H1 (cell line): Measurements from ENCODE around the gene LGALS1. TPM values are rescaled to one million over a fixed set of nuclear protein-coding genes. Genes with fewer than 3 reads are reported as not detected.
A peak's percentile ranks its signal among the peaks of the same experiment; 100 is the strongest.

Source experiments
- CTCF ChIA-PET: fragments of 300-600 bp; sonication (Branson Sonifier 250); formaldehyde crosslinking; loops from one replicate; lab custom pipeline; 2021; ENCODE audit not compliant: partially characterized antibody; lab: Charles Lee
- POLR2A ChIA-PET: fragments of 300-600 bp; sonication (Branson Sonifier 250); formaldehyde crosslinking; loops from one replicate; lab custom pipeline; 2021; ENCODE audit warnings: inconsistent platforms; ENCODE audit not compliant: partially characterized antibody; lab: Charles Lee
- DNase-seq, 2 experiments: peaks; one replicate each; pipeline versions ENCODE4 v3.0.0 to v3.0.0-alpha.2; 2010 to 2022; ENCODE audit warnings: low spot score in 2 of 2, low read depth in 1 of 2, mixed read lengths in 1 of 2
- FAIRE-seq: peaks from 2 replicates; lab custom pipeline; 2011; peaks lifted over from hg19 to GRCh38; lab: Jason Lieb, UNC
- H2AFZ ChIP-seq: 2 replicates; pipeline ENCODE4 v1.8.1; 2012; ENCODE audit warnings: low read length, inconsistent platforms
- H2AK5ac ChIP-seq: 2 replicates; pipeline ENCODE4 v1.6.1; 2013; ENCODE audit warnings: low read depth, low read length
- H2BK120ac ChIP-seq: replicated peaks from 2 replicates; pipeline ENCODE3; 2013; ENCODE audit warnings: low read depth, low read length, inconsistent platforms
- H2BK12ac ChIP-seq: 2 replicates; pipeline ENCODE4 v1.6.1; 2013; ENCODE audit warnings: low read depth, low read length
- H2BK15ac ChIP-seq: 2 replicates; pipeline ENCODE4 v1.6.1; 2013; ENCODE audit warnings: low read length
- H2BK20ac ChIP-seq: 2 replicates; pipeline ENCODE4 v1.6.1; 2013; ENCODE audit warnings: low read length
- H2BK5ac ChIP-seq: 2 replicates; pipeline ENCODE4 v1.6.1; 2013; ENCODE audit warnings: low read depth, low read length
- H3K14ac ChIP-seq: 2 replicates; pipeline ENCODE4 v1.6.1; 2013; ENCODE audit warnings: inconsistent platforms; ENCODE audit not compliant: insufficient read length
- H3K18ac ChIP-seq: 2 replicates; pipeline ENCODE4 v1.6.1; 2013; ENCODE audit warnings: low read length; ENCODE audit errors: extremely low read depth
- H3K23ac ChIP-seq: 2 replicates; pipeline ENCODE4 v1.6.1; 2013; ENCODE audit warnings: inconsistent platforms; ENCODE audit not compliant: insufficient read length
- H3K23me2 ChIP-seq: 2 replicates; pipeline ENCODE4 v1.6.1; 2013; ENCODE audit warnings: low read depth, low read length
- H3K27ac ChIP-seq: 2 replicates; pipeline ENCODE4 v1.6.1; 2011; ENCODE audit warnings: low read depth, low read length, inconsistent platforms
- H3K27me3 ChIP-seq, 4 experiments: replicated peaks in 1 of 4; 1 replicate in 1 of 4; 2 replicates in 3 of 4; pipeline versions ENCODE4 v1.6.1 to v1.8.1; 2011 to 2013; ENCODE audit warnings: low read length in 3 of 4, mild to moderate bottlenecking in 3 of 4, inconsistent platforms in 2 of 4, mixed read lengths in 2 of 4, moderate library complexity in 1 of 4; ENCODE audit not compliant: control insufficient read depth in 3 of 4, insufficient read depth in 3 of 4; ENCODE audit errors: extremely low read depth in 1 of 4
- H3K36me3 ChIP-seq, 4 experiments: 2 replicates each; pipeline versions ENCODE4 v1.6.1 to v1.8.1; 2011 to 2013; ENCODE audit warnings: mild to moderate bottlenecking in 4 of 4, low read length in 3 of 4, moderate library complexity in 2 of 4, control low read depth in 1 of 4, inconsistent platforms in 1 of 4; ENCODE audit not compliant: insufficient read depth in 4 of 4, control insufficient read depth in 2 of 4
- H3K4ac ChIP-seq: replicated peaks from 2 replicates; pipeline ENCODE3; 2013; ENCODE audit warnings: low read length, low read depth, mixed read lengths, inconsistent platforms; ENCODE audit not compliant: insufficient read length
- H3K4me1 ChIP-seq, 4 experiments: replicated peaks in 1 of 4; 1 replicate in 1 of 4; 2 replicates in 3 of 4; pipeline versions ENCODE4 v1.6.1 to v1.8.1; 2011 to 2013; ENCODE audit warnings: low read length in 3 of 4, inconsistent platforms in 2 of 4, mixed read lengths in 1 of 4; ENCODE audit not compliant: insufficient read depth in 4 of 4, control insufficient read depth in 3 of 4
- H3K4me2 ChIP-seq, 2 experiments: 2 replicates each; pipeline versions ENCODE4 v1.6.1 to v1.8.1; 2011 to 2013; ENCODE audit warnings: low read depth in 2 of 2, low read length in 2 of 2, control low read depth in 1 of 2, inconsistent platforms in 1 of 2, mild to moderate bottlenecking in 1 of 2; ENCODE audit not compliant: insufficient read depth in 1 of 2
- H3K4me3 ChIP-seq, 4 experiments: fragments of 200-600, 300-600 bp in 1 of 4; sonication (generic), shearing (Covaris generic), sonication (Bioruptor Twin) in 1 of 4; 2 replicates each; pipeline versions ENCODE4 v1.5.1 to v1.8.1; 2011 to 2016; ENCODE audit warnings: low read length in 4 of 4, low read depth in 3 of 4, control low read depth in 2 of 4, inconsistent platforms in 2 of 4, mild to moderate bottlenecking in 2 of 4, mixed read lengths in 1 of 4, moderate library complexity in 1 of 4; ENCODE audit not compliant: insufficient read depth in 2 of 4; ENCODE audit errors: extremely low read depth in 1 of 4
- H3K56ac ChIP-seq: replicated peaks from 2 replicates; pipeline ENCODE3; 2013; ENCODE audit warnings: low read depth, mild to moderate bottlenecking, mixed read lengths, low read length, inconsistent platforms; ENCODE audit not compliant: insufficient read length
- H3K79me1 ChIP-seq: 2 replicates; pipeline ENCODE4 v1.6.1; 2013; ENCODE audit warnings: low read depth, low read length, control low read depth
- H3K79me2 ChIP-seq, 2 experiments: 2 replicates each; pipeline versions ENCODE4 v1.6.1 to v1.8.1; 2012 to 2013; ENCODE audit warnings: low read length in 2 of 2, mild to moderate bottlenecking in 2 of 2, inconsistent platforms in 1 of 2; ENCODE audit not compliant: insufficient read depth in 2 of 2, control insufficient read depth in 1 of 2
- H3K9ac ChIP-seq, 4 experiments: replicated peaks in 1 of 4; 1 replicate in 1 of 4; 2 replicates in 3 of 4; pipeline versions ENCODE4 v1.6.1 to v1.8.1; 2011 to 2013; ENCODE audit warnings: low read depth in 3 of 4, low read length in 3 of 4, control low read depth in 2 of 4, mild to moderate bottlenecking in 2 of 4, moderate library complexity in 2 of 4, inconsistent platforms in 1 of 4; ENCODE audit errors: extremely low read depth in 1 of 4
- H3K9me3 ChIP-seq, 2 experiments: 2 replicates each; pipeline versions ENCODE4 v1.6.1 to v1.8.1; 2012 to 2013; ENCODE audit warnings: mild to moderate bottlenecking in 2 of 2, moderate library complexity in 2 of 2, control low read depth in 1 of 2, inconsistent platforms in 1 of 2, low read depth in 1 of 2, low read length in 1 of 2, mixed read lengths in 1 of 2; ENCODE audit not compliant: insufficient read depth in 2 of 2
- H4K20me1 ChIP-seq, 2 experiments: replicated peaks in 1 of 2; 2 replicates each; pipeline versions ENCODE3 to v1.8.1; 2011 to 2013; ENCODE audit warnings: inconsistent platforms in 2 of 2, low read length in 2 of 2, mild to moderate bottlenecking in 1 of 2; ENCODE audit not compliant: insufficient read depth in 2 of 2, control insufficient read depth in 1 of 2
- H4K5ac ChIP-seq: 2 replicates; pipeline ENCODE4 v1.6.1; 2013; ENCODE audit warnings: low read length, low read depth, mixed read lengths, inconsistent platforms; ENCODE audit not compliant: insufficient read length
- H4K8ac ChIP-seq: 2 replicates; pipeline ENCODE4 v1.8.0; 2013; ENCODE audit warnings: mild to moderate bottlenecking, moderate library complexity, low read length, inconsistent platforms; ENCODE audit not compliant: insufficient read depth; ENCODE audit errors: extremely low read depth
- H4K91ac ChIP-seq: replicated peaks from 2 replicates; pipeline ENCODE3; 2013; ENCODE audit warnings: low read length, mixed read lengths, inconsistent platforms; ENCODE audit not compliant: insufficient read length
- ASH2L ChIP-seq: fragments of 200-600, 300-600 bp; sonication (generic); IDR thresholded peaks from one replicate; pipeline ENCODE4 v1.7.1; 2017; ENCODE audit warnings: low read length
- ATF3 ChIP-seq: IDR thresholded peaks from 2 replicates; pipeline ENCODE4 v1.6.1; 2011; ENCODE audit warnings: low read depth, mild to moderate bottlenecking, low read length; ENCODE audit not compliant: insufficient read depth
- BRCA1 ChIP-seq: IDR thresholded peaks from 2 replicates; pipeline ENCODE4 v1.6.1; 2012; ENCODE audit warnings: low read depth, low read length, improper control_type of control experiment
- CEBPB ChIP-seq: IDR thresholded peaks from 2 replicates; pipeline ENCODE4 v1.6.1; 2012; ENCODE audit warnings: low read depth, low read length
- CHD1 ChIP-seq: IDR thresholded peaks from 2 replicates; pipeline ENCODE4 v1.6.1; 2012; ENCODE audit warnings: low read depth, low read length, improper control_type of control experiment
- CTBP2 ChIP-seq: IDR thresholded peaks from 2 replicates; pipeline ENCODE4 v1.7.0; 2011; ENCODE audit warnings: borderline replicate concordance, mild to moderate bottlenecking, moderate library complexity, mixed read lengths, low read length; ENCODE audit not compliant: insufficient read depth, insufficient read length
- EGR1 ChIP-seq: IDR thresholded peaks from 2 replicates; pipeline ENCODE4 v1.6.1; 2011; ENCODE audit warnings: low read depth, low read length, borderline replicate concordance
- FOSL1 ChIP-seq: IDR thresholded peaks from 2 replicates; pipeline ENCODE4 v1.6.1; 2011; ENCODE audit warnings: mild to moderate bottlenecking, low read depth, low read length, moderate library complexity; ENCODE audit not compliant: insufficient read depth
- PHF8 ChIP-seq: fragments of 200-600 bp; sonication (generic); conservative IDR thresholded peaks from 2 replicates; pipeline ENCODE4 v1.7.1; 2012; ENCODE audit warnings: low read depth, mild to moderate bottlenecking, inconsistent platforms, low read length, moderate library complexity
- SIN3A ChIP-seq, 2 experiments: IDR thresholded peaks in 1 of 2; conservative IDR thresholded peaks in 1 of 2; 2 replicates each; pipeline ENCODE4 v1.6.1; 2011 to 2012; ENCODE audit warnings: low read length in 2 of 2, improper control_type of control experiment in 1 of 2, low read depth in 1 of 2, mild to moderate bottlenecking in 1 of 2
- TBP ChIP-seq: IDR thresholded peaks from 2 replicates; pipeline ENCODE4 v1.6.1; 2011; ENCODE audit warnings: low read depth, low read length, improper control_type of control experiment
- WGBS, 2 experiments: shearing (Covaris generic) in 1 of 2; methylation state at CpG; one replicate each; pipeline versions ENCODE4 v1.1.6 to v1.1.7; 2013 to 2015; ENCODE audit warnings: low lambda C conversion rate in 2 of 2, mixed read lengths in 2 of 2, inconsistent platforms in 1 of 2, low coverage in 1 of 2, missing lambda C conversion rate in 1 of 2; ENCODE audit not compliant: insufficient replicate concordance in 2 of 2, insufficient coverage in 1 of 2, insufficient read length in 1 of 2; ENCODE audit errors: extremely low coverage in 1 of 2, missing lambda C conversion rate in 1 of 2; 5-methylcytosine and 5-hydroxymethylcytosine counted together
- polyA plus RNA-seq, 7 experiments: library from polyadenylated mRNA; depleted of rRNA in 3 of 7; stranded (reverse) in 5 of 7; unstranded in 2 of 7; fragments of >200 nt in 5 of 7; fragments of 200-250 nt in 2 of 7; gene quantifications; 1 replicate in 5 of 7; 2 replicates in 1 of 7; 4 replicates in 1 of 7; pipeline versions ENCODE4 v1.2.1 to v1.2.3, GENCODE V29; 2011 to 2013; ENCODE audit warnings: missing spikeins in 2 of 7, mixed read lengths in 2 of 7
- total RNA-seq: library from RNA; stranded (reverse); fragmentation: NEBNext Ultra II Directional; extraction: Animal tissue kit (Norgen Biotek cat#: 25700); gene quantifications from 2 replicates; pipeline ENCODE4 v1.2.1, GENCODE V29; 2021

LGALS1 gene
- total and polyA plus RNA-seq, 2 of the 8 experiments (the other 6 are each of a cell fraction or from before 2014, with no cell fraction given), result 12.0 to 92.4 TPM

- no peak for FAIRE-seq
Measured at GRCh38 chr22:37684803-37685615, 9.6 kb downstream of the LGALS1 start.

More at GRCh38 chr22:37684803-37685615, 9.6 kb downstream of the LGALS1 start:
- no peak overlapping the region for H4K91ac ChIP-seq
- no peak overlapping the region for H3K14ac ChIP-seq
- H3K79me2 ChIP-seq, result peaks cover 0 to 7% of the 10 kb centered on the region in 2 experiments; a peak in 1 of 4 replicates
- no peak overlapping the region for H2BK120ac ChIP-seq
- H3K23ac ChIP-seq, result no peak overlapping the region
- no peak overlapping the region for H3K4ac ChIP-seq
- H2BK15ac ChIP-seq, result 0 out of 2 replicates have a peak overlapping the region, but pooled peaks have one; percentile 46
- CTCF ChIA-PET, result interaction anchor here (0.6 to 16.3 kb wide), 10 partner anchors 14 to 192 kb away, joined by 3 to 261 read pairs (median 5); partner anchors contain the start of gene SH3BP1
- H2AFZ ChIP-seq, result no peak overlapping the region
- no peak overlapping the region for H4K5ac ChIP-seq
- H2BK5ac ChIP-seq, result no peak overlapping the region
- H2BK12ac ChIP-seq, result 0 out of 2 replicates have a peak overlapping the region, but pooled peaks have one; percentile 7
- TF ChIP-seq BRCA1, result no peak
- TF ChIP-seq TBP, result no peak
- TF ChIP-seq SIN3A (conservative IDR thresholded peaks at IDR 0.05 in 1 of 2, IDR thresholded peaks at IDR 0.05 in 1 of 2; ENCODE audit: low read depth in 1 of 2, low read length in 2 of 2), result no peak
- no peak for TF ChIP-seq PHF8
- no peak for TF ChIP-seq EGR1
- no peak for TF ChIP-seq ASH2L
- TF ChIP-seq CTBP2, result no peak
- no peak for TF ChIP-seq CHD1
- TF ChIP-seq ATF3, result no peak
- TF ChIP-seq CEBPB, result no peak
- TF ChIP-seq FOSL1, result no peak
- no peak overlapping the region for H3K4me3 ChIP-seq
- H2BK20ac ChIP-seq, result no peak overlapping the region
- H3K56ac ChIP-seq, result no peak overlapping the region
- H3K9me3 ChIP-seq, result no peaks in the 10 kb centered on the region
- peaks cover 0 to 6% (median 2%) of the 10 kb centered on the region in 4 experiments; a peak in 4 of 7 replicates for H3K4me1 ChIP-seq
- H3K23me2 ChIP-seq, result peaks cover 4% of the 10 kb centered on the region
- H3K27ac ChIP-seq, result no peak overlapping the region
- H3K18ac ChIP-seq, result no peak overlapping the region
- DNase-seq, result no peak
- no peak overlapping the region for H2AK5ac ChIP-seq
- peaks cover 3% of the 10 kb centered on the region; the same call in 1 of the 2 replicates for H3K79me1 ChIP-seq
- H3K27me3 ChIP-seq, result no peaks in the 10 kb centered on the region
- POLR2A ChIA-PET, result interaction anchor here (1.2 to 5.4 kb wide), 6 partner anchors 11 to 71 kb away, joined by 3 to 37 read pairs (median 6); partner anchors contain the start of genes PDXP and TRIOBP
- H4K20me1 ChIP-seq, result no peaks in the 10 kb centered on the region
- peaks cover 0 to 9% (median 6%) of the 10 kb centered on the region in 4 experiments; a peak in 5 of 8 replicates for H3K36me3 ChIP-seq
- no peak overlapping the region; a peak in 1 of 4 replicates for H3K4me2 ChIP-seq
- H4K8ac ChIP-seq, result no peak overlapping the region
- 91% methylated on average over 14 of the region's 16 CpGs; no CpG with 5 or more reads in 1 of the 2 experiments for WGBS, 2 experiments
- H3K9ac ChIP-seq, result no peak overlapping the region
